HG02798 (cell line): ENCODE data around the gene DPEP1.
"Not testable (repeated sequence)": the region's sequence is repeated elsewhere in the genome, so short reads cannot be mapped to it uniquely, and the experiment has no call there.

Experiments used
- ATAC-seq: cut with Tn5 transposase; IDR thresholded peaks from one replicate; pipeline ENCODE4 v1.9.1; 2021; ENCODE audit warnings: mild to moderate bottlenecking; ENCODE audit not compliant: unreplicated experiment, poor library complexity

DPEP1 gene

GRCh38 chr16:89615596-89616090, 2.2 kb downstream of the DPEP1 start:
- ATAC-seq, result no peak

- no peak for ATAC-seq
Observed at GRCh38 chr16:89616623-89617022, 3.2 kb downstream of the DPEP1 start.

DNA sequence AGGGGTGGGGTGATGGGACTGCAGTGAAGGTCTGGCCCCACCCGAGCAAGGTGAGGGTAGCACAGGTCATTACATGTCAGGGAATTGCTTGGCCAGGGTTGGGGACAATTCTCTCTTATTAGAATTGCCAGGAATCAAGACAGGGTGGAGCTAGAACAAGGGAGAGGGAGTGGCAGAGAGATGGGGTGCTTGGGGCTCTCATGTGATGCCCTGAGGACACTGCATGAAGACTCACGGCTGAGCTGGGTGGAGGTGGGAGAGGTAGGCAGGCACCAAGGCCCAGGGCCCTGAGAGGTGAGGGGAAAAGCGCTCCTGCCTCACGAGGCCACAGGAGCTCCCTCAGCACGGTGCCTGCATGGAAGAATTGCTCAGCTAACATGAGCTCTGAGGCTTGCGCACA, 3.6 kb downstream of the DPEP1 start:
- ATAC-seq, result no peak

GRCh38 chr16:89618109-89618998, 4.9 kb downstream of the DPEP1 start:
- ATAC-seq, result no peak

GRCh38 chr16:89619840-89620239, 6.4 kb downstream of the DPEP1 start:
- ATAC-seq, result no peak

GRCh38 chr16:89620406-89620841, 7.0 kb downstream of the DPEP1 start:
- ATAC-seq, result no peak

DNA sequence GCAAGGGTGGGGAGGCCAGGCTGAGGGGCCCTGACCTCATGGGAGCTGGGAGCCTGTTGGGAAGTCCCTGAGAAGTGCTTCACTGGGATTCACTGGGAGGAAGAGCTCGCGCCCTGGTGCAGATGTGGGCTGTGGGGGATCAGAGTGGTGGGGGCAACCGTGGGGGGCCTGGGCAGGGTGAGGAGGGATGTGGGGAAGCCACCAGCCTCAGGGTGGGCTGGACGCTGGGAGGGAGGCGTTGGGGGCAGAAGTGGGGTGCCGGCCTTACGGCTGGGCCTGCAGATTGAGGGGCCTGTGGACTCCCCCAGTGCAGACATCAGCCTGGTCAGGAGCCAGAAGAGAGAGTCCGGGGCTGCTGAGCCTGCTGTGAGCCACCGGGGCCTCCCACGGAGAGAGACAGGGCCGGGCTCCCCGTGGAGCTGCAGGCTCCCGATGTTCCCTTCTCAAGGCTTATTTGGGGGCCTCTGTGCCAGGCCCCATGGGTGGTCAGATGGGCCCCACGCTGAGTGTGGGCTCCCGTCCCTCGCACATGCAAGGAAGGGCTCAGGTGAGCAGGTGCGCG, 7.8 kb downstream of the DPEP1 start:
- ATAC-seq, result no peak

DNA sequence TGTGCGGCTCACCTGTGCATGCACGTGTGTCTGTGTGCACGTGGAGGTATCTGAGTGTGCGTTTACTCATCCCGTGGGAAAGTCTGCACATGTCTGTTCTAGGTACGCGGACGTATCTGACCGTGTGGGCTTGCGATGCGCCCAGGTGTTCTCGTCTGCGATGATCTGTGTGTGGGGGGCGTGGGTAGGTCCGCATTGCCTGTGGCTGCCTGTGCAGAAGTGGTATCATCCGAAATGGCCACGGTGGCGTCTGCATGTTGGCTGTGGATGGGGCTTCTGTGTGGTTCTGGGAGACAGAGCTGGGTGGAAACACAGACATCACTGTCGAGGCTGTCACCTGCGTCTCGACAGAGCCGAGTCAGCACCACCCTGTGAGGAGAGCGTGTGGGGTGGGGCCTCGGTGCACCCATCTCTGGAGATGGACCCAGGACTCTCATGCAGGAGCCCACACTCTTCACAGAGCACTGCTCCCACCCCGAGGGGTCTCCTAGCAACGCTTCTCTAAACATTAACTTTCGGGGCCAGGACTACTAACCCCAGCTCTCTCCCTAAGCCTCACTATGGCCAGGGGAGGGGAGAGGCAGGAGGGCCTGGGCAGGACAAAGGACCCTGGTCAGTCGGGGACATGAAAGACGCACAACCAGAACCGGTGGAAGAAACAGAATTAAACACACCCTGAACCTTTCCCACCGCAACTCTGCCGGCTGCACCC, 8.4 kb downstream of the DPEP1 start:
- no peak for ATAC-seq

GRCh38 chr16:89623511-89624261, 10.2 kb downstream of the DPEP1 start:
- ATAC-seq, result no peak

DNA sequence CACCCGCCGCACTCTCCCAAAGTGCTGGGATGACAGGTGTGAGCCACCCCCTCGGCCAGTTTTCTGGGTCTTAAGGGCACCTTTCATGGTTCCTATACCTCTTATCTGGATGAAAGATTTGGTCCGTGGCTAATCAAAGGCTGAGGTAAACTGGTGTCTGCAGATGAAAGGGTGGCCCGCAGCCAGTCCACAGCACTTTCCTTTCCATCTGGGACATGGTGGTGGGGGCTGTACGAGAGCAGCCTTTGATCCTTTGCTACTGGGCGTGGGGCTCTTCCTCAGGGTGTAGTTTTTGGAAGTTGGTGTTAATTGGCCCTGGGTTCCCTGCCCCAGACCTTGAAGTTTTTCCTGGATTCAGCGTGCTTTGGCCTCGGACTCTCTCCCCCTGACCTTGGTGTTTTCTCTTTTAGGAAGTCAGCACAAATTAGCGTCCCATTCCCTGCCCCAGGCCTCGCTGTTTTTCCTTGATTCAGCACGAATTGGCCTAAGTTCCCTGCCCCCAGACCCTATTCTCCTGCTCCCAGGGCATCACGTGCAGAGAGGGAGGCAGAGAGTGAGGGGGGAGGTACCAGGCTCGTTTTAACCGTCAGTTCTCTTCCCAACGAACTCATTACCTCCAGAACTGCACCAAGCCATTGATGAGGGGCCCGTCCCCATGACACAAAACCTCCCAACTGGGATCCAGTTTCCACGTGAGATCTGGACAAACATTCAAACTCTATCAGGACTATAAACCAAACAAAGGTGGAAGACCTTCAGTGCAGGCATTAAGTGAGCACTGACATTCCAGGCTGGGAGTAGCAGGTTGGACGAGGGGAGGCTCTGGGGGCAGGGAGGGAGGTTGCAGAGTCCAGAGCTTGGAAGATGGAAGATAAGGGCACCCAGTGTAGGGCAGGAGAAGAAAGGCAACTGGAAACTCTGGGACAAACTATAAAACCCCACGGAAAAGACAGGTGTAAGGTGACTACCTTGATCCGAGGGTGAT, 11.6 kb downstream of the DPEP1 start:
- no peak for ATAC-seq

GRCh38 chr16:89629827-89630610, 16.6 kb downstream of the DPEP1 start:
- no peak for ATAC-seq

GRCh38 chr16:89633064-89633631, 19.7 kb downstream of the DPEP1 start:
- ATAC-seq, result no peak

DNA sequence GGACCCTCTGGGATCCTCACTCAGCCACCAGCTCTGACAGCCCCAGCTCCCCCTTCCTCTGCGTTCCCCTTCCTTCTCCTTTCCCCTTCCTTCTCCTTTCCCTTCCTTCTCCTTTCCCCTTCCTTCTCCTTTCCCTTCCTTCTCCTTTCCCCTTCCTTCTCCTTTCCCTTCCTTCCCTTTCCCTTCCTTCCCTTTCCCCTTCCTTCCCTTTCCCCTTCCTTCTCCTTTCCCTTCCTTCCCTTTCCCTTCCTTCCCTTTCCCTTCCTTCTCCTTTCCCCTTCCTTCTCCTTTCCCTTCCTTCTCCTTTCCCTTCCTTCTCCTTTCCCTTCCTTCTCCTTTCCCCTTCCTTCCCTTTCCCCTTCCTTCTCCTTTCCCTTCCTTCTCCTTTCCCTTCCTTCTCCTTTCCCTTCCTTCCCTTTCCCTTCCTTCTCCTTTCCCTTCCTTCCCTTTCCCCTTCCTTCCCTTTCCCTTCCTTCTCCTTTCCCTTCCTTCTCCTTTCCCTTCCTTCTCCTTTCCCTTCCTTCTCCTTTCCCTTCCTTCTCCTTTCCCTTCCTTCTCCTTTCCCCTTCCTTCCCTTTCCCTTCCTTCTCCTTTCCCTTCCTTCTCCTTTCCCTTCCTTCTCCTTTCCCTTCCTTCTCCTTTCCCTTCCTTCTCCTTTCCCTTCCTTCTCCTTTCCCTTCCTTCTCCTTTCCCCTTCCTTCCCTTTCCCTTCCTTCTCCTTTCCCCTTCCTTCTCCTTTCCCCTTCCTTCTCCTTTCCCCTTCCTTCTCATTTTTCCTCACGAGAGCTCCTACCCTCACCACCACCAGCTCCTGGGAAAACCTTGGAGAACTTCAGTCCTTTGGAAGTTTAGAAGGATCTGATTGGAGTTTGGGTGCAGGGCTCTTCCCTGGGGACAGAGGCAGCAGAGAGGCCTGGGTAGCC, 21.3 kb downstream of the DPEP1 start:
- ATAC-seq, result not testable (repeated sequence)

GRCh38 chr16:89636663-89637062, 23.2 kb downstream of the DPEP1 start:
- no peak for ATAC-seq

- ATAC-seq, result no peak
Observed at GRCh38 chr16:89637379-89637778, 23.9 kb downstream of the DPEP1 start.

- no peak for ATAC-seq
Observed at GRCh38 chr16:89638455-89638854, 25.0 kb downstream of the DPEP1 start.

DNA sequence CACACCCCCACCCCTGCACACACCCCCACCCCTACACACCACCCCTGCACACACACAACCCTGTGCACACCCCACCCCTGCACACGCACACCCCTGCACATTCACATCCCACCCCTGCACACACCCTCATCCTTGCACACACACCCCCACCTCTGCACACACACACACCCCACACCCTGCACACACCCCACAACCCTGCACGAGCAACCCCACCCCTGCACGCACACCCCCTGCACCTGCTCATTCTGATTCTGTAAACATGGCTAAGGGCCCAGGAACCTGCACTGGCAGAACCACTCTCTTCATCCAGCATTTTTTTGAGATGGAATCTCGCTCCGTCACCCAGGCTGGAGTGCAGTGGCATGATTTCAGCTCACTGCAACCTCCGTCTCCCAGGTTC, 25.9 kb downstream of the DPEP1 start:
- ATAC-seq, result no peak
